GM12878 (cell line): Measurements from ENCODE around the gene GBP5. TPM values are rescaled to one million over a fixed set of nuclear protein-coding genes. Genes with fewer than 3 reads are reported as not detected.

Experiments used
- ATAC-seq: fragments of 200-7000 bp; cut with Tn5 transposase; 3 replicates; pipeline ENCODE4 v1.9.1; 2020; ENCODE audit warnings: mild to moderate bottlenecking, moderate library complexity
- BruUV-seq: library from RNA; stranded (reverse); fragments of 400-500 nt; replicated peaks from 2 replicates; lab custom pipeline; 2021; lab: Mats Ljungman, UMichigan
- CTCF ChIA-PET: fragments of 300-600 bp; sonication (Branson Sonifier 250); formaldehyde crosslinking; extraction: SDS; loops from one replicate; lab custom pipeline; 2021; ENCODE audit warnings: inconsistent platforms; lab: Yijun Ruan, JAX
- POLR2A ChIA-PET: fragments of 350-600 bp; formaldehyde crosslinking; extraction: SDS; loops from one replicate; lab custom pipeline; 2021; ENCODE audit warnings: inconsistent platforms; lab: Charles Lee
- RAD21 ChIA-PET: fragments of 300-600 bp; sonication (Branson Sonifier 250); formaldehyde crosslinking; loops from one replicate; lab custom pipeline; 2023; ENCODE audit warnings: antibody characterized with exemption; ENCODE audit not compliant: unreplicated experiment; lab: Charles Lee
- SMC1A ChIA-PET: fragments of 300-600 bp; sonication (Branson Sonifier 250); formaldehyde crosslinking; loops from one replicate; lab custom pipeline; 2023; ENCODE audit not compliant: unreplicated experiment, uncharacterized antibody; lab: Charles Lee
- DNase-seq: peaks from one replicate; pipeline ENCODE4 v3.0.0-alpha.2; 2011; ENCODE audit warnings: low read depth, low spot score
- FAIRE-seq: peaks from 3 replicates; lab custom pipeline; 2011; peaks lifted over from hg19 to GRCh38; lab: Jason Lieb, UNC
- H2AFZ ChIP-seq: 2 replicates; pipeline ENCODE4 v1.6.0; 2011; ENCODE audit warnings: low read depth, low read length, control low read depth; ENCODE audit not compliant: control insufficient read depth
- H3K27ac ChIP-seq: 2 replicates; pipeline ENCODE4 v1.5.1; 2011; ENCODE audit warnings: control low read depth; ENCODE audit not compliant: control insufficient read depth, insufficient read depth
- H3K27me3 ChIP-seq, 2 experiments: replicated peaks in 1 of 2; 2 replicates each; pipeline versions ENCODE4 v1.6.0 to v1.6.1; 2011; ENCODE audit warnings: low read length in 1 of 2; ENCODE audit not compliant: control insufficient read depth in 2 of 2, insufficient read depth in 2 of 2
- H3K36me3 ChIP-seq, 2 experiments: 2 replicates each; pipeline ENCODE4 v1.5.1; 2011; ENCODE audit warnings: low read length in 1 of 2; ENCODE audit not compliant: control insufficient read depth in 2 of 2, insufficient read depth in 2 of 2
- H3K4me1 ChIP-seq: 2 replicates; pipeline ENCODE4 v1.6.1; 2011; ENCODE audit warnings: mild to moderate bottlenecking, low read length, moderate library complexity, mixed read lengths; ENCODE audit not compliant: control insufficient read depth, insufficient read depth
- H3K4me2 ChIP-seq: 2 replicates; pipeline ENCODE4 v1.6.0; 2011; ENCODE audit warnings: control low read depth; ENCODE audit not compliant: control insufficient read depth, insufficient read depth
- H3K4me3 ChIP-seq: fragments of 200-600 bp; sonication (generic); 2 replicates; pipeline ENCODE4 v1.5.1; 2016
- H3K79me2 ChIP-seq: 2 replicates; pipeline ENCODE4 v1.6.0; 2011; ENCODE audit warnings: low read length; ENCODE audit not compliant: control insufficient read depth, insufficient read depth
- H3K9ac ChIP-seq: 2 replicates; pipeline ENCODE4 v1.8.0; 2011; ENCODE audit warnings: low read length, control low read depth, mixed read lengths; ENCODE audit not compliant: control insufficient read depth, insufficient read depth
- H3K9me3 ChIP-seq: replicated peaks from 3 replicates; pipeline ENCODE4 v1.5.1; 2011; ENCODE audit warnings: mild to moderate bottlenecking, low read length; ENCODE audit not compliant: control insufficient read depth, insufficient read depth
- H4K20me1 ChIP-seq: 2 replicates; pipeline ENCODE4 v1.6.0; 2011; ENCODE audit not compliant: control insufficient read depth, insufficient read depth
- CBFB ChIP-seq: IDR thresholded peaks from 2 replicates; pipeline ENCODE4 v1.6.1; 2016; ENCODE audit warnings: antibody characterized with exemption, low read depth
- KLF5 ChIP-seq: fragments of 450-650 bp; IDR thresholded peaks from 2 replicates; pipeline ENCODE4 v1.6.1; 2014; ENCODE audit warnings: mild to moderate bottlenecking; ENCODE audit not compliant: partially characterized antibody
- NRF1 ChIP-seq: conservative IDR thresholded peaks from 2 replicates; pipeline ENCODE4 v1.6.1; 2011; ENCODE audit warnings: mild to moderate bottlenecking, low read depth, low read length, improper control_type of control experiment
- PML ChIP-seq: IDR thresholded peaks from 2 replicates; pipeline ENCODE4 v1.6.1; 2012; ENCODE audit warnings: low read length, inconsistent platforms
- SIX5 ChIP-seq: IDR thresholded peaks from 2 replicates; pipeline ENCODE4 v1.6.1; 2011; ENCODE audit warnings: mild to moderate bottlenecking, low read depth, low read length, moderate library complexity; ENCODE audit not compliant: severe bottlenecking
- SREBF2 ChIP-seq: IDR thresholded peaks from 2 replicates; pipeline ENCODE4 v1.6.1; 2012; ENCODE audit warnings: mild to moderate bottlenecking, low read length
- STAT1 ChIP-seq: fragments of 450-650 bp; conservative IDR thresholded peaks from 2 replicates; pipeline ENCODE4 v1.6.1; 2014; ENCODE audit warnings: antibody characterized with exemption, mild to moderate bottlenecking
- TCF12 ChIP-seq: IDR thresholded peaks from 2 replicates; pipeline ENCODE4 v1.6.1; 2011; ENCODE audit warnings: low read depth, mild to moderate bottlenecking, low read length
- ZNF217 ChIP-seq: fragments of 450-650 bp; IDR thresholded peaks from 2 replicates; pipeline ENCODE4 v1.6.1; 2017; ENCODE audit warnings: antibody characterized with exemption, mild to moderate bottlenecking
- WGBS: methylation state at CpG from one replicate; pipeline ENCODE4 v1.1.6; 2016; ENCODE audit warnings: low lambda C conversion rate; ENCODE audit not compliant: insufficient replicate concordance, insufficient coverage; ENCODE audit errors: missing lambda C conversion rate; 5-methylcytosine and 5-hydroxymethylcytosine counted together
- in situ Hi-C: fragments of 300-500 bp; cut with MboI; formaldehyde crosslinking; loops from 9 replicates; pipeline ENCODE4 v1.14.3; 2018; ENCODE audit warnings: mixed read lengths
- intact Hi-C: fragments of 100-400 bp; cut with micrococcal nuclease; formaldehyde crosslinking; loops from one replicate; pipeline ENCODE4 v1.14.2; 2022; ENCODE audit not compliant: unreplicated experiment
- polyA plus RNA-seq, 11 experiments: library from polyadenylated mRNA; depleted of rRNA in 4 of 11; unstranded in 6 of 11; stranded (reverse) in 5 of 11; fragments of >200 nt; fragmentation: Nextera tagmentation in 4 of 11; fragmentation: Illumina TruSeq in 1 of 11; extraction: Ambion mirVana in 4 of 11; extraction: Trizol in 1 of 11; gene quantifications; 1 replicate in 1 of 11; 2 replicates in 10 of 11; pipeline versions ENCODE4 v1.2.1 to v1.2.3, GENCODE V29; 2011 to 2016; ENCODE audit warnings: inconsistent platforms in 2 of 11, missing spikeins in 2 of 11, low read depth in 1 of 11
- total RNA-seq, 4 experiments: library from RNA; depleted of rRNA in 3 of 4; stranded (reverse); fragments of >200 nt in 3 of 4; fragmentation: Illumina TruSeq in 1 of 4; extraction: Trizol in 1 of 4; gene quantifications; 2 replicates each; pipeline versions ENCODE4 v1.2.1 to v1.2.3, GENCODE V29; 2013 to 2021
- TF ChIP-seq, protein P1 (sequence below): fragments of 450-650 bp; IDR thresholded peaks from 2 replicates; pipeline ENCODE4 v1.6.1; 2018; ENCODE audit warnings: mild to moderate bottlenecking, low read depth, moderate library complexity; ENCODE audit not compliant: partially characterized antibody
- TF ChIP-seq, protein P2 (sequence below): fragments of 450-650 bp; IDR thresholded peaks from 2 replicates; pipeline ENCODE4 v1.6.1; 2017; ENCODE audit warnings: antibody characterized with exemption, mild to moderate bottlenecking, moderate library complexity

GBP5 gene
- total and polyA plus RNA-seq, 10 of the 15 experiments (the other 5 are each of a cell fraction or from before 2014, with no cell fraction given): 0.17 to 1.0 (median 0.42) TPM

DNA sequence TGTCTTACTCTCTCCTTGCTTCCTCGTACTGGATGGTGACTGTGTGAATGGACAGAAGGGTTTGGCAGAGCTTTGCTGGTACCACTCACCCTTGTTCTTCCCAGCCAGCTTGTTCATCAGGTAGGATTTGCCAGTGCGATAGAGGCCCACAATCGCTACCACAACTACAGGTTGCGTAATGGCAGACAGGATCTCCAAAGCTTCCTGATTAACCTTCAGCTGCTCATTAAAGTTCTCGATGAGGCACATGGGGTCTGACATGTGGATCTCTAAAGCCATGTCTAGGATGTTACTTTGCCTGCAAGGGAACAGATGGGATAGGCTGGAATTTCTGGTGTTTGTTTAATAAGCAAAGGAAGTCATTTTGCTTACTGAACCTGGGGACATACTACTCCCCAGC lies 3.4 kb downstream of the GBP5 start:
- no peak overlapping the region for H2AFZ ChIP-seq
- SMC1A ChIA-PET: interaction anchor here (1.3 kb wide), 1 partner anchor 64 kb away, joined by 3 read pairs; no protein-coding TSS in a partner anchor
- RAD21 ChIA-PET: no interaction called here
- H4K20me1 ChIP-seq: no peaks in the 10 kb centered on the region
- intact Hi-C loops: no loop called here
- DNase-seq (no peak), ATAC-seq (no peak), FAIRE-seq (no peak)
- no peak overlapping the region for H3K27ac ChIP-seq
- in situ Hi-C loops: no loop called here
- TF ChIP-seq PML (no peak), ZNF217 (no peak), SREBF2 (no peak), CBFB (no peak), KLF5 (no peak), SIX5 (no peak), STAT1 (no peak), NRF1 (no peak), TCF12 (no peak)
- TF ChIP-seq, protein P1, sequence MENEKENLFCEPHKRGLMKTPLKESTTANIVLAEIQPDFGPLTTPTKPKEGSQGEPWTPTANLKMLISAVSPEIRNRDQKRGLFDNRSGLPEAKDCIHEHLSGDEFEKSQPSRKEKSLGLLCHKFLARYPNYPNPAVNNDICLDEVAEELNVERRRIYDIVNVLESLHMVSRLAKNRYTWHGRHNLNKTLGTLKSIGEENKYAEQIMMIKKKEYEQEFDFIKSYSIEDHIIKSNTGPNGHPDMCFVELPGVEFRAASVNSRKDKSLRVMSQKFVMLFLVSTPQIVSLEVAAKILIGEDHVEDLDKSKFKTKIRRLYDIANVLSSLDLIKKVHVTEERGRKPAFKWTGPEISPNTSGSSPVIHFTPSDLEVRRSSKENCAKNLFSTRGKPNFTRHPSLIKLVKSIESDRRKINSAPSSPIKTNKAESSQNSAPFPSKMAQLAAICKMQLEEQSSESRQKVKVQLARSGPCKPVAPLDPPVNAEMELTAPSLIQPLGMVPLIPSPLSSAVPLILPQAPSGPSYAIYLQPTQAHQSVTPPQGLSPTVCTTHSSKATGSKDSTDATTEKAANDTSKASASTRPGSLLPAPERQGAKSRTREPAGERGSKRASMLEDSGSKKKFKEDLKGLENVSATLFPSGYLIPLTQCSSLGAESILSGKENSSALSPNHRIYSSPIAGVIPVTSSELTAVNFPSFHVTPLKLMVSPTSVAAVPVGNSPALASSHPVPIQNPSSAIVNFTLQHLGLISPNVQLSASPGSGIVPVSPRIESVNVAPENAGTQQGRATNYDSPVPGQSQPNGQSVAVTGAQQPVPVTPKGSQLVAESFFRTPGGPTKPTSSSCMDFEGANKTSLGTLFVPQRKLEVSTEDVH: no peak
- TF ChIP-seq, protein P2, sequence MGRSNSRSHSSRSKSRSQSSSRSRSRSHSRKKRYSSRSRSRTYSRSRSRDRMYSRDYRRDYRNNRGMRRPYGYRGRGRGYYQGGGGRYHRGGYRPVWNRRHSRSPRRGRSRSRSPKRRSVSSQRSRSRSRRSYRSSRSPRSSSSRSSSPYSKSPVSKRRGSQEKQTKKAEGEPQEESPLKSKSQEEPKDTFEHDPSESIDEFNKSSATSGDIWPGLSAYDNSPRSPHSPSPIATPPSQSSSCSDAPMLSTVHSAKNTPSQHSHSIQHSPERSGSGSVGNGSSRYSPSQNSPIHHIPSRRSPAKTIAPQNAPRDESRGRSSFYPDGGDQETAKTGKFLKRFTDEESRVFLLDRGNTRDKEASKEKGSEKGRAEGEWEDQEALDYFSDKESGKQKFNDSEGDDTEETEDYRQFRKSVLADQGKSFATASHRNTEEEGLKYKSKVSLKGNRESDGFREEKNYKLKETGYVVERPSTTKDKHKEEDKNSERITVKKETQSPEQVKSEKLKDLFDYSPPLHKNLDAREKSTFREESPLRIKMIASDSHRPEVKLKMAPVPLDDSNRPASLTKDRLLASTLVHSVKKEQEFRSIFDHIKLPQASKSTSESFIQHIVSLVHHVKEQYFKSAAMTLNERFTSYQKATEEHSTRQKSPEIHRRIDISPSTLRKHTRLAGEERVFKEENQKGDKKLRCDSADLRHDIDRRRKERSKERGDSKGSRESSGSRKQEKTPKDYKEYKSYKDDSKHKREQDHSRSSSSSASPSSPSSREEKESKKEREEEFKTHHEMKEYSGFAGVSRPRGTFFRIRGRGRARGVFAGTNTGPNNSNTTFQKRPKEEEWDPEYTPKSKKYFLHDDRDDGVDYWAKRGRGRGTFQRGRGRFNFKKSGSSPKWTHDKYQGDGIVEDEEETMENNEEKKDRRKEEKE: no peak
- CTCF ChIA-PET: interaction anchor here (1.7 kb wide), 1 partner anchor 89 kb away, joined by 5 read pairs; no protein-coding TSS in a partner anchor
- no TSS peak for BruUV-seq
- no peak overlapping the region for H3K4me3 ChIP-seq
- no peaks in the 10 kb centered on the region for H3K36me3 ChIP-seq
- POLR2A ChIA-PET: no interaction called here
- H3K79me2 ChIP-seq: no peaks in the 10 kb centered on the region
- no peaks in the 10 kb centered on the region for H3K4me1 ChIP-seq
- 72% methylated on average over 5 of the region's 5 CpGs for WGBS
- no peak overlapping the region for H3K9ac ChIP-seq
- no peaks in the 10 kb centered on the region; the same call in 2 of the 3 replicates for H3K9me3 ChIP-seq
- H3K4me2 ChIP-seq: no peak overlapping the region
- H3K27me3 ChIP-seq: no peaks in the 10 kb centered on the region; a peak in 1 of 4 replicates
